BJ (cell line): ENCODE results near the gene CLSTN2. TPM values are rescaled to one million over a fixed set of nuclear protein-coding genes. Genes with fewer than 3 reads are reported as not detected.

Experiments
- CTCF ChIA-PET: fragments of 350-600 bp; formaldehyde crosslinking; extraction: SDS; loops from one replicate; lab custom pipeline; 2021; ENCODE audit warnings: antibody characterized with exemption, inconsistent platforms; lab: Yijun Ruan, JAX
- POLR2A ChIA-PET: fragments of 300-600 bp; sonication (Branson Sonifier 250); formaldehyde crosslinking; extraction: SDS; loops from one replicate; lab custom pipeline; 2021; ENCODE audit warnings: antibody characterized with exemption; lab: Charles Lee
- DNase-seq: peaks from one replicate; pipeline ENCODE4 v3.0.0-alpha.2; 2011; ENCODE audit warnings: low read depth
- H3K27me3 ChIP-seq: 2 replicates; pipeline ENCODE4 v1.6.0; 2011; ENCODE audit warnings: low read length; ENCODE audit not compliant: control insufficient read depth, insufficient read depth
- H3K36me3 ChIP-seq: 2 replicates; pipeline ENCODE4 v1.5.1; 2011; ENCODE audit warnings: low read length; ENCODE audit not compliant: control insufficient read depth, insufficient read depth
- H3K4me3 ChIP-seq: 2 replicates; pipeline ENCODE4 v1.5.1; 2011; ENCODE audit warnings: low read depth, mild to moderate bottlenecking, control low read depth, low read length
- CTCF ChIP-seq: IDR thresholded peaks from 2 replicates; pipeline ENCODE4 v1.5.1; 2011; ENCODE audit warnings: low read depth, mild to moderate bottlenecking, control low read depth, inconsistent platforms, low read length, moderate library complexity; ENCODE audit not compliant: insufficient read depth
- polyA plus RNA-seq: library from polyadenylated mRNA; depleted of rRNA; stranded (reverse); fragments of >200 nt; gene quantifications from 2 replicates; pipeline ENCODE4 v1.2.3, GENCODE V29; 2011

Gene CLSTN2
- polyA plus RNA-seq, 1 experiment, result 1.8 TPM

DNA sequence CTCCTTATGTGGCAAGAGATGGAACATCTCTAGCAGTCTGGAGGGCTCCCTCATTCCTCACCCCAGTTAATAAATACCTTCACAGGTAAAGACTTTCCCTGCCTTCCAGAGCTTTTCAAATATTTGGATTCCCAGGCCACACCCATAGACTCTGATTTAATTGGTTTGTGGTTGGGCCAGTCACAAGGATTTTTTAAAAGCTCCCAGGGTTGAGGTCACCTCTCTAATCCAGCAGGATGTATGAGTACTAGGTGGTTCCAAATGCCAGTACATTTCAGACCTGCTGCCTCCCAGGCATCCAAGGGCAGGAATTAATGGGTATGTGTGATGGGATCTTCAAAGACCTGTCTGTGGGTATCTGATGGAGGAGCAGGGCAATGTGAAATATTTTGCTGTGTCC is 312.8 kb downstream of the CLSTN2 start:
- CTCF ChIA-PET, result no interaction called here
- no peak for DNase-seq
- Histone ChIP-seq H3K36me3 (no peaks in the 10 kb centered on the region), H3K27me3 (no peaks in the 10 kb centered on the region), H3K4me3 (no peak overlapping the region)
- POLR2A ChIA-PET, result no interaction called here
- TF ChIP-seq CTCF, result no peak

GRCh38 chr3:140249188-140249587 is 314.2 kb downstream of the CLSTN2 start:
- no peak for DNase-seq
- ChIA-PET POLR2A (no interaction called here), CTCF (no interaction called here)
- H3K36me3 ChIP-seq, result no peaks in the 10 kb centered on the region
- H3K4me3 ChIP-seq, result no peak overlapping the region
- TF ChIP-seq CTCF, result no peak
- no peaks in the 10 kb centered on the region for H3K27me3 ChIP-seq

DNA sequence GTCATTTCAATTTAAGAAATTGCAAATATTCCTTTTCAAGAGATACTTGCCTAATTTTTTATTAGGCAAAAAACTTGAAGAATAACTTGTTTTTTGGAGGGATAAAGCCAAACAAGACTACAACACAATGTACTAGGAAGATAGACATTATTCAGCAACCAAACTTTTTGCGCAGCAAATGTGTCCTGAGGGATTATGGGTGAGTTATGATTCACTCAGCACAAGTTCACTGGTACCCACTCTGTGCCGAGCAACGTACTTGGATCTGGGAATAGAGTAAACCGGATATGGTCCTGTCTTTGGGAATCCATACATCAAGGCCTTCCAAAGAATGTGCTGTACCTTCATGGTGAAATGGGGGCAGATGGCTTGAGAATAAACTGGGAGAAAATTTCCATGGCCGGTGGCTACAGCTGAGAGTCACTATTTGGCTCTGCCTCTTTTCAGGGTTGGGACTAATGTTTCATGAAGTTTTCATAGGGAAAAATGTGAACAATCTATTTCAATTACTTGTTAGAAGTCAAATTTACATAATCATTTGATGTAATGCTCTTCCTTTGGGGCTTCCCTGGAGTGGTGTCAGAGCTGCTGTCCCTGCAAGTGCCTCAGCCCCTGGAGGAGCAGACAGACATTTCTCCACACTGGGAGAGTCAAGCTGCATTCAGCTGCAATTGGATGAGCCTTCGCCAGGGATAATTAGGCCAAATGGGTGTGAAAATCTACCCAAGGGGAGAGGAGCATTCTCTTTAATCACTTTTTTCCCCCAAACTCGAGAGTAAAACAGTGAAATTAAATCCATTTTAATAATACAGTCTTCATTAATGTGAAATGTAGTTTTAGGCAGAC is 315.2 kb downstream of the CLSTN2 start:
- no peaks in the 10 kb centered on the region for H3K36me3 ChIP-seq
- DNase-seq, result no peak
- ChIA-PET POLR2A (no interaction called here), CTCF (no interaction called here)
- no peak for TF ChIP-seq CTCF
- no peak overlapping the region for H3K4me3 ChIP-seq
- H3K27me3 ChIP-seq, result no peaks in the 10 kb centered on the region

DNA sequence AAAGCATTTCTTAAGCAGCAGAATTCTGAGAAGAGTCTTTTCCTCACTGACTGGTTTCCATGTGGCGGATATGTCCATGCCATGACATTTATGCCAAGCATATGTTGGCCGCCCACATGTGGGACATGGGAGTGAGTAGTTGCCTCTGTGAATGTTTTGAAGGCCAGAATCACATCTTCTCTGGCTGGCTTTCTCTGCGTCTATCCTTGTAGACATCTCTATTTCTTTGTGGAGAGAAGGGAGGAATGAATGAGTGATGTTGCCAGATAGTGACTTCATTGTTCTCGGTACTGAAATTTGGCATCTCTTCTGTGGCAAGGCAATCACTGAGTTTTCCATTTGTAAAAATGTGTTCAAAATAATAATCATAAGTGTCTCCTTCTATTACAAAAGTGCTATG is 316.0 kb downstream of the CLSTN2 start:
- ChIA-PET POLR2A (no interaction called here), CTCF (no interaction called here)
- H3K4me3 ChIP-seq, result no peak overlapping the region
- DNase-seq, result no peak
- TF ChIP-seq CTCF, result no peak
- no peaks in the 10 kb centered on the region for H3K27me3 ChIP-seq
- no peaks in the 10 kb centered on the region for H3K36me3 ChIP-seq

GRCh38 chr3:140251678-140252077 is 316.7 kb downstream of the CLSTN2 start:
- DNase-seq, result no peak
- ChIA-PET CTCF (no interaction called here), POLR2A (no interaction called here)
- H3K36me3 ChIP-seq, result no peaks in the 10 kb centered on the region
- no peak for TF ChIP-seq CTCF
- H3K4me3 ChIP-seq, result no peak overlapping the region
- no peaks in the 10 kb centered on the region for H3K27me3 ChIP-seq
